GM21528 (cell line): ENCODE data around the gene PLEKHA8.

ENCODE experiments used
- ATAC-seq: cut with Tn5 transposase; IDR thresholded peaks from one replicate; pipeline ENCODE4 v1.9.1; 2021; ENCODE audit warnings: mild to moderate bottlenecking, moderate library complexity; ENCODE audit not compliant: unreplicated experiment, low FRiP score

The PLEKHA8 gene

GRCh38 chr7:30136743-30137485 lies 108.7 kb downstream of the PLEKHA8 start:
- ATAC-seq = no peak

- no peak for ATAC-seq
These were observed 111.7 kb downstream of the PLEKHA8 start for GRCh38 chr7:30139836-30140384.

GRCh38 chr7:30140456-30140855 lies 112.2 kb downstream of the PLEKHA8 start:
- no peak for ATAC-seq

GRCh38 chr7:30142710-30143109 lies 114.5 kb downstream of the PLEKHA8 start:
- ATAC-seq = no peak

- no peak for ATAC-seq
These were observed 115.6 kb downstream of the PLEKHA8 start for GRCh38 chr7:30143748-30144251.

GRCh38 chr7:30144657-30145306 lies 116.6 kb downstream of the PLEKHA8 start:
- ATAC-seq = no peak

GRCh38 chr7:30145426-30145970 lies 117.3 kb downstream of the PLEKHA8 start:
- no peak for ATAC-seq

GRCh38 chr7:30146127-30146612 lies 118.0 kb downstream of the PLEKHA8 start:
- ATAC-seq = no peak

- ATAC-seq = no peak
These were observed 119.0 kb downstream of the PLEKHA8 start for GRCh38 chr7:30147223-30147622.

- no peak for ATAC-seq
These were observed 119.6 kb downstream of the PLEKHA8 start for GRCh38 chr7:30147785-30148184.

GRCh38 chr7:30148426-30148825 lies 120.2 kb downstream of the PLEKHA8 start:
- no peak for ATAC-seq

- ATAC-seq = no peak
These were observed 120.8 kb downstream of the PLEKHA8 start for GRCh38 chr7:30148951-30149459.

GRCh38 chr7:30149640-30150272 lies 121.5 kb downstream of the PLEKHA8 start:
- ATAC-seq = no peak

GRCh38 chr7:30150711-30151110 lies 122.5 kb downstream of the PLEKHA8 start:
- no peak for ATAC-seq

GRCh38 chr7:30154111-30154587 lies 125.9 kb downstream of the PLEKHA8 start:
- no peak for ATAC-seq

- ATAC-seq = no peak
These were observed 127.3 kb downstream of the PLEKHA8 start for GRCh38 chr7:30155481-30155880.

GRCh38 chr7:30157204-30157603 lies 129.0 kb downstream of the PLEKHA8 start:
- ATAC-seq = no peak

- ATAC-seq = no peak
These were observed 131.0 kb downstream of the PLEKHA8 start for GRCh38 chr7:30159163-30159562.

- no peak for ATAC-seq
These were observed 131.5 kb downstream of the PLEKHA8 start for GRCh38 chr7:30159698-30160143.

- ATAC-seq = no peak
These were observed 132.1 kb downstream of the PLEKHA8 start for GRCh38 chr7:30160329-30160728.
